K562 (cell line): ENCODE results near the gene TALDO1. TPM values are rescaled to one million over a fixed set of nuclear protein-coding genes. Genes with fewer than 3 reads are reported as not detected.

Source experiments
- ATAC-seq: fragments of 200-7000 bp; cut with Tn5 transposase; 3 replicates; pipeline ENCODE4 v1.9.1; 2020; ENCODE audit warnings: moderate library complexity
- BruUV-seq: library from RNA; stranded (reverse); fragments of 400-500 nt; replicated peaks from 2 replicates; lab custom pipeline; 2021; lab: Mats Ljungman, UMichigan
- CTCF ChIA-PET: fragments of 300-600 bp; formaldehyde crosslinking; extraction: SDS; loops from one replicate; lab custom pipeline; 2021; ENCODE audit warnings: low intra/inter-chr PET ratio; lab: Yijun Ruan, JAX
- POLR2A ChIA-PET: fragments of 300-600, 350-650 bp; sonication (Branson Sonifier 250); formaldehyde crosslinking; extraction: SDS; loops from one replicate; lab custom pipeline; 2021; ENCODE audit warnings: antibody characterized with exemption, inconsistent platforms; lab: Yijun Ruan, JAX
- DNase-seq, 4 experiments: peaks; one replicate each; pipeline versions ENCODE4 v3.0.0 to v3.0.0-alpha.2; 2011 to 2018; ENCODE audit warnings: low spot score in 3 of 4, mixed read lengths in 3 of 4; ENCODE audit errors: extremely low read depth in 1 of 4
- FAIRE-seq: peaks from 2 replicates; lab custom pipeline; 2011; peaks lifted over from hg19 to GRCh38; lab: Jason Lieb, UNC
- H2AFZ ChIP-seq: 2 replicates; pipeline ENCODE4 v1.6.0; 2011; ENCODE audit warnings: low read depth, low read length, control low read depth, inconsistent platforms
- H3K27ac ChIP-seq: fragments of 200-600 bp; 3 replicates; pipeline ENCODE4 v1.8.0; 2011; ENCODE audit warnings: low read depth, mild to moderate bottlenecking, control low read depth, inconsistent platforms, low read length, moderate library complexity, mixed read lengths; ENCODE audit errors: extremely low read depth
- H3K27me3 ChIP-seq, 2 experiments: fragments of 300-600 bp in 1 of 2; 2 replicates in 1 of 2; 3 replicates in 1 of 2; pipeline versions ENCODE4 v1.6.0 to v1.8.0; 2011; ENCODE audit warnings: inconsistent platforms in 2 of 2, low read length in 2 of 2, mild to moderate bottlenecking in 1 of 2, mixed read lengths in 1 of 2, moderate library complexity in 1 of 2; ENCODE audit not compliant: control insufficient read depth in 2 of 2, insufficient read depth in 2 of 2
- H3K36me3 ChIP-seq: fragments of 300-600 bp; 3 replicates; pipeline ENCODE4 v1.8.0; 2011; ENCODE audit warnings: mild to moderate bottlenecking, low read length, inconsistent platforms; ENCODE audit not compliant: control insufficient read depth, insufficient read depth
- H3K4me1 ChIP-seq, 2 experiments: fragments of 200-600 bp in 1 of 2; replicated peaks in 1 of 2; 2 replicates in 1 of 2; 3 replicates in 1 of 2; pipeline versions ENCODE4 v1.5.1 to v1.8.0; 2011; ENCODE audit warnings: inconsistent platforms in 2 of 2, low read length in 2 of 2, mild to moderate bottlenecking in 1 of 2, mixed read lengths in 1 of 2, moderate library complexity in 1 of 2; ENCODE audit not compliant: control insufficient read depth in 2 of 2, insufficient read depth in 2 of 2
- H3K4me2 ChIP-seq: 2 replicates; pipeline ENCODE4 v1.6.1; 2011; ENCODE audit warnings: low read length, control low read depth, inconsistent platforms, mixed read lengths; ENCODE audit not compliant: insufficient read depth
- H3K4me3 ChIP-seq: fragments of 200-600 bp; sonication (generic), shearing (Covaris generic); 2 replicates; pipeline ENCODE4 v1.5.1; 2016; ENCODE audit warnings: control low read depth, inconsistent platforms
- H3K79me2 ChIP-seq: fragments of 200-600 bp; 3 replicates; pipeline ENCODE4 v1.8.0; 2011; ENCODE audit warnings: low read length, inconsistent platforms; ENCODE audit not compliant: control insufficient read depth, insufficient read depth
- H3K9ac ChIP-seq, 2 experiments: 2 replicates each; pipeline versions ENCODE4 v1.6.0 to v1.6.1; 2011; ENCODE audit warnings: low read depth in 2 of 2, low read length in 2 of 2, control low read depth in 1 of 2, inconsistent platforms in 1 of 2, mild to moderate bottlenecking in 1 of 2, mixed read lengths in 1 of 2; ENCODE audit not compliant: insufficient read depth in 1 of 2
- H3K9me1 ChIP-seq: one replicate; pipeline ENCODE4 v1.6.0; 2011; ENCODE audit warnings: inconsistent platforms, mild to moderate bottlenecking, low read length, moderate library complexity; ENCODE audit not compliant: control insufficient read depth, insufficient read depth
- H3K9me3 ChIP-seq: replicated peaks from 2 replicates; pipeline ENCODE4 v1.5.1; 2011; ENCODE audit warnings: low read depth, low read length, inconsistent platforms; ENCODE audit not compliant: control insufficient read depth, insufficient read depth
- H4K20me1 ChIP-seq: replicated peaks from 2 replicates; pipeline ENCODE4 v1.6.1; 2011; ENCODE audit warnings: low read length, inconsistent platforms, mixed read lengths; ENCODE audit not compliant: control insufficient read depth, insufficient read depth
- HMBOX1 ChIP-seq: sonication (generic); IDR thresholded peaks from 2 replicates; pipeline ENCODE4 v1.6.1; 2016
- KLF16 ChIP-seq: IDR thresholded peaks from 2 replicates; pipeline ENCODE4 v1.6.1; 2016; ENCODE audit warnings: antibody characterized with exemption
- POLR2B ChIP-seq: fragments of 450-650 bp; IDR thresholded peaks from 2 replicates; pipeline ENCODE4 v1.6.1; 2018; ENCODE audit warnings: low read depth; ENCODE audit not compliant: partially characterized antibody
- POLR2G ChIP-seq: fragments of 200-400 bp; formaldehyde crosslinking; IDR thresholded peaks from 2 replicates; pipeline ENCODE4 v1.6.1; 2017; ENCODE audit warnings: low read depth, mild to moderate bottlenecking, antibody characterized with exemption, low read length, moderate library complexity
- RBM14 ChIP-seq: fragments of 200-400 bp; formaldehyde crosslinking; IDR thresholded peaks from 2 replicates; pipeline ENCODE4 v1.6.1; 2018; ENCODE audit warnings: low read depth, mild to moderate bottlenecking, low read length, moderate library complexity, borderline replicate concordance; ENCODE audit not compliant: insufficient read depth
- ZNF121 ChIP-seq: sonication (generic); formaldehyde crosslinking; conservative IDR thresholded peaks from 2 replicates; pipeline ENCODE4 v1.8.0; 2022; ENCODE audit warnings: missing genetic modification reagents
- ZNF436 ChIP-seq: fragments of 250-450, 450-650 bp; sonication (Bioruptor Pico); formaldehyde crosslinking; IDR thresholded peaks from 2 replicates; pipeline ENCODE4 v1.7.0; 2020; ENCODE audit warnings: mild to moderate bottlenecking
- WGBS: fragments of 100-300 bp; shearing (Covaris generic); methylation state at CpG from one replicate; pipeline ENCODE4 v1.1.6; 2016; ENCODE audit warnings: low coverage, mixed read lengths; ENCODE audit not compliant: insufficient coverage; ENCODE audit errors: missing lambda C conversion rate; 5-methylcytosine and 5-hydroxymethylcytosine counted together
- in situ Hi-C: fragments of 300-500 bp; cut with MboI; formaldehyde crosslinking; loops from 4 replicates; pipeline ENCODE4 v1.15.0; 2018; ENCODE audit warnings: inconsistent platforms, mixed read lengths
- intact Hi-C: fragments of 100-400 bp; cut with micrococcal nuclease; formaldehyde crosslinking; loops from 2 replicates; pipeline ENCODE4 v1.14.2; 2022
- polyA plus RNA-seq, 8 experiments: library from polyadenylated mRNA; depleted of rRNA in 4 of 8; stranded (reverse) in 5 of 8; unstranded in 3 of 8; fragments of >200 nt; fragmentation: Nextera tagmentation in 2 of 8; fragmentation: Illumina TruSeq in 1 of 8; extraction: Ambion mirVana in 2 of 8; extraction: Trizol in 1 of 8; gene quantifications; 2 replicates each; pipeline versions ENCODE4 v1.2.1 to v1.2.3, GENCODE V29; 2011 to 2014; ENCODE audit warnings: inconsistent platforms in 1 of 8, missing spikeins in 1 of 8
- total RNA-seq, 7 experiments: library from RNA; depleted of rRNA in 6 of 7; stranded (reverse); fragments of >200 nt in 6 of 7; fragmentation: Illumina TruSeq in 2 of 7; extraction: Trizol in 2 of 7; gene quantifications; 2 replicates each; pipeline versions ENCODE4 v1.2.1 to v1.2.3, GENCODE V29; 2011 to 2021; ENCODE audit warnings: low replicate concordance in 1 of 7

Gene TALDO1
- total and polyA plus RNA-seq, 9 of the 15 experiments (the other 6 are each of a cell fraction or from before 2014, with no cell fraction given): 260 to 541 (median 441) TPM

GRCh38 chr11:766936-767210 is 19.6 kb downstream of the TALDO1 start:
- BruUV-seq: no TSS peak
- H3K4me2 ChIP-seq: no peak overlapping the region
- peaks cover 81% of the 10 kb centered on the region for H3K36me3 ChIP-seq
- no peak for DNase-seq
- H4K20me1 ChIP-seq: peaks cover 32% of the 10 kb centered on the region
- no peak overlapping the region for H3K4me3 ChIP-seq
- H3K9me1 ChIP-seq: peaks cover 6% of the 10 kb centered on the region
- H3K9ac ChIP-seq: no peak overlapping the region
- no peak for ATAC-seq
- no peak for FAIRE-seq
- peaks cover 8 to 55% of the 10 kb centered on the region in 2 experiments; a peak in 4 of 5 replicates for H3K4me1 ChIP-seq
- peaks cover 16% of the 10 kb centered on the region; the same call in 1 of the 3 replicates for H3K79me2 ChIP-seq
- TF ChIP-seq ZNF436 (CRISPR knock-in tag): no peak
- TF ChIP-seq ZNF121 (CRISPR knock-in tag): peak; percentile 82
- no peak for TF ChIP-seq KLF16
- no peak overlapping the region for H2AFZ ChIP-seq
- H3K27ac ChIP-seq: no peak overlapping the region
- H3K27me3 ChIP-seq: no peaks in the 10 kb centered on the region
- WGBS: 100% methylated on average over 2 of the region's 2 CpGs
- H3K9me3 ChIP-seq: no peaks in the 10 kb centered on the region
- ChIA-PET POLR2A (interaction anchor here (1.3 to 4.7 kb wide), 3 partner anchors 12 to 71 kb away, joined by 5 to 21 read pairs (median 5); partner anchors contain the start of genes DEAF1 and TMEM80), CTCF (no interaction called here)
- in situ Hi-C loops (no loop called here), intact Hi-C loops (no loop called here)

GRCh38 chr11:767238-767637 is 20.0 kb downstream of the TALDO1 start:
- DNase-seq (no peak), FAIRE-seq (no peak), ATAC-seq (no peak)
- ChIA-PET CTCF (no interaction called here), POLR2A (interaction anchor here (1.3 to 1.8 kb wide), 2 partner anchors 18 to 72 kb away, joined by 5 read pairs; partner anchors contain the start of genes DEAF1 and TMEM80)
- Histone ChIP-seq H3K79me2 (peaks cover 17% of the 10 kb centered on the region; the same call in 1 of the 3 replicates), H3K4me3 (no peak overlapping the region), H3K27me3 (no peaks in the 10 kb centered on the region), H3K9ac (peak overlapping the region in 1 of 2 experiments; percentile 58; a peak in 1 of 4 replicates), H4K20me1 (peaks cover 28% of the 10 kb centered on the region), H3K9me3 (no peaks in the 10 kb centered on the region), H3K4me2 (no peak overlapping the region), H3K4me1 (peaks cover 7 to 58% of the 10 kb centered on the region in 2 experiments; a peak in 4 of 5 replicates), H3K27ac (no peak overlapping the region), H3K9me1 (peaks cover 6% of the 10 kb centered on the region), H2AFZ (no peak overlapping the region), H3K36me3 (peaks cover 81% of the 10 kb centered on the region)
- TSS peak; percentile 58 for BruUV-seq
- in situ Hi-C loops: no loop called here
- 95% methylated on average over 11 of the region's 11 CpGs for WGBS
- intact Hi-C loops: no loop called here
- TF ChIP-seq POLR2B: peak; percentile 26
- TF ChIP-seq HMBOX1: no peak
- TF ChIP-seq RBM14: no peak
- TF ChIP-seq POLR2G: peak; percentile 70
